H9 (cell line): ENCODE measurements around the gene SRGN. TPM values are rescaled to one million over a fixed set of nuclear protein-coding genes. Genes with fewer than 3 reads are reported as not detected.

ENCODE experiments used
- DNase-seq: peaks from one replicate; pipeline ENCODE4 v3.0.0-alpha.2; 2017
- H2AFZ ChIP-seq: one replicate; pipeline ENCODE4 v1.6.1; 2013; ENCODE audit warnings: mild to moderate bottlenecking, low read length, control low read depth, moderate library complexity
- H2AK5ac ChIP-seq: 2 replicates; pipeline ENCODE4 v1.6.1; 2013; ENCODE audit warnings: low read length, control low read depth, mixed read lengths; ENCODE audit not compliant: insufficient read length
- H2BK120ac ChIP-seq: one replicate; pipeline ENCODE4 v1.6.1; 2013; ENCODE audit warnings: low read depth, mild to moderate bottlenecking, low read length, control low read depth, inconsistent platforms; ENCODE audit not compliant: poor library complexity, severe bottlenecking
- H2BK12ac ChIP-seq: 2 replicates; pipeline ENCODE4 v1.6.1; 2013; ENCODE audit warnings: low read length, control low read depth, mixed read lengths, low read depth; ENCODE audit not compliant: insufficient read length
- H2BK15ac ChIP-seq: 2 replicates; pipeline ENCODE4 v1.6.1; 2013; ENCODE audit warnings: low read depth, low read length, control low read depth
- H2BK20ac ChIP-seq: one replicate; pipeline ENCODE4 v1.6.1; 2013; ENCODE audit warnings: low read depth, mild to moderate bottlenecking, low read length, control low read depth, inconsistent platforms; ENCODE audit not compliant: poor library complexity, severe bottlenecking
- H2BK5ac ChIP-seq: 2 replicates; pipeline ENCODE4 v1.6.1; 2013; ENCODE audit warnings: low read length, control low read depth, mixed read lengths; ENCODE audit not compliant: insufficient read length
- H3K14ac ChIP-seq: 2 replicates; pipeline ENCODE4 v1.6.1; 2013; ENCODE audit warnings: low read length, control low read depth; ENCODE audit not compliant: insufficient read depth
- H3K18ac ChIP-seq: 2 replicates; pipeline ENCODE4 v1.6.1; 2013; ENCODE audit warnings: low read depth, mild to moderate bottlenecking, mixed read lengths, low read length, control low read depth; ENCODE audit not compliant: insufficient read length
- H3K23ac ChIP-seq: 2 replicates; pipeline ENCODE4 v1.6.1; 2013; ENCODE audit warnings: low read length, control low read depth, mixed read lengths, low read depth; ENCODE audit not compliant: insufficient read length
- H3K23me2 ChIP-seq: 2 replicates; pipeline ENCODE4 v1.6.1; 2013; ENCODE audit warnings: low read depth, mild to moderate bottlenecking, mixed read lengths, low read length, control low read depth; ENCODE audit not compliant: insufficient read length, poor library complexity, severe bottlenecking
- H3K27ac ChIP-seq: 2 replicates; pipeline ENCODE4 v1.5.1; 2013; ENCODE audit warnings: low read length, control low read depth, mixed read lengths, low read depth; ENCODE audit not compliant: insufficient read length
- H3K27me3 ChIP-seq: 2 replicates; pipeline ENCODE4 v1.6.1; 2013; ENCODE audit warnings: low read length, control low read depth, inconsistent platforms; ENCODE audit not compliant: insufficient read depth
- H3K4ac ChIP-seq: 2 replicates; pipeline ENCODE4 v1.6.1; 2013; ENCODE audit warnings: low read depth, mild to moderate bottlenecking, control low read depth, inconsistent platforms, low read length, moderate library complexity
- H3K4me1 ChIP-seq: 2 replicates; pipeline ENCODE4 v1.6.1; 2013; ENCODE audit warnings: low read length, control low read depth, inconsistent platforms; ENCODE audit not compliant: insufficient read depth
- H3K4me2 ChIP-seq: 2 replicates; pipeline ENCODE4 v1.6.1; 2013; ENCODE audit warnings: low read length, control low read depth, mixed read lengths; ENCODE audit not compliant: insufficient read length, insufficient read depth
- H3K56ac ChIP-seq: 2 replicates; pipeline ENCODE4 v1.6.1; 2013; ENCODE audit warnings: low read depth, mild to moderate bottlenecking, mixed read lengths, low read length, control low read depth; ENCODE audit not compliant: insufficient read length
- H3K79me1 ChIP-seq: 2 replicates; pipeline ENCODE4 v1.6.1; 2013; ENCODE audit warnings: low read depth, mild to moderate bottlenecking, moderate library complexity, low read length, control low read depth, inconsistent platforms; ENCODE audit not compliant: insufficient read depth, poor library complexity, severe bottlenecking
- H3K79me2 ChIP-seq: 2 replicates; pipeline ENCODE4 v1.6.1; 2013; ENCODE audit warnings: low read length, control low read depth, inconsistent platforms; ENCODE audit not compliant: insufficient read depth
- H3K9ac ChIP-seq: 2 replicates; pipeline ENCODE4 v1.6.1; 2013; ENCODE audit warnings: low read length, control low read depth, mixed read lengths; ENCODE audit not compliant: insufficient read length; ENCODE audit errors: extremely low read depth
- H3K9me3 ChIP-seq: one replicate; pipeline ENCODE4 v1.6.1; 2013; ENCODE audit warnings: low read depth, low read length, inconsistent platforms; ENCODE audit not compliant: control insufficient read depth
- H3T11ph ChIP-seq: one replicate; pipeline ENCODE4 v1.6.1; 2013; ENCODE audit warnings: mild to moderate bottlenecking, low read length, control low read depth, inconsistent platforms
- H4K20me1 ChIP-seq: one replicate; pipeline ENCODE4 v1.6.1; 2013; ENCODE audit not compliant: control insufficient read depth, insufficient read length, insufficient read depth
- H4K5ac ChIP-seq: 2 replicates; pipeline ENCODE4 v1.6.1; 2013; ENCODE audit warnings: low read depth, mild to moderate bottlenecking, mixed read lengths, low read length, control low read depth; ENCODE audit not compliant: insufficient read length
- H4K8ac ChIP-seq: replicated peaks from 2 replicates; pipeline ENCODE4 v1.6.1; 2013; ENCODE audit warnings: low read length, control low read depth, mixed read lengths, low read depth; ENCODE audit not compliant: insufficient read length
- H4K91ac ChIP-seq: 2 replicates; pipeline ENCODE4 v1.6.1; 2013; ENCODE audit warnings: low read depth, mild to moderate bottlenecking, moderate library complexity, mixed read lengths, low read length, control low read depth; ENCODE audit not compliant: insufficient read length
- H3K27ac Mint-ChIP-seq, 3 experiments: 2 replicates in 2 of 3; 3 replicates in 1 of 3; pipeline ENCODE4 v1.8.0; 2020 to 2021; ENCODE audit warnings: mixed read lengths in 3 of 3, mild to moderate bottlenecking in 1 of 3, moderate library complexity in 1 of 3
- H3K27me3 Mint-ChIP-seq: 2 replicates; pipeline ENCODE4 v1.8.0; 2021; ENCODE audit warnings: low read depth, mild to moderate bottlenecking, moderate library complexity, mixed read lengths
- H3K36me3 Mint-ChIP-seq, 3 experiments: 2 replicates in 2 of 3; 3 replicates in 1 of 3; pipeline ENCODE4 v1.8.0; 2020 to 2021; ENCODE audit warnings: low read depth in 3 of 3, mixed read lengths in 3 of 3; ENCODE audit not compliant: insufficient read depth in 1 of 3
- H3K4me1 Mint-ChIP-seq, 2 experiments: 2 replicates each; pipeline ENCODE4 v1.8.0; 2020; ENCODE audit warnings: mixed read lengths in 2 of 2
- H3K4me3 Mint-ChIP-seq, 2 experiments: 2 replicates in 1 of 2; 3 replicates in 1 of 2; pipeline ENCODE4 v1.8.0; 2020 to 2021; ENCODE audit warnings: mild to moderate bottlenecking in 2 of 2, mixed read lengths in 2 of 2, moderate library complexity in 1 of 2
- H3K9me3 Mint-ChIP-seq, 2 experiments: 2 replicates in 1 of 2; 3 replicates in 1 of 2; pipeline ENCODE4 v1.8.0; 2020; ENCODE audit warnings: mild to moderate bottlenecking in 2 of 2, mixed read lengths in 2 of 2, moderate library complexity in 1 of 2
- WGBS: extraction: QIAGEN DNeasy Blood & Tissue Kit; methylation state at CpG from one replicate; pipeline ENCODE4 v1.1.7; 2013; ENCODE audit warnings: missing lambda C conversion rate, low lambda C conversion rate, mixed read lengths; ENCODE audit not compliant: insufficient read length; ENCODE audit errors: extremely low coverage; 5-methylcytosine and 5-hydroxymethylcytosine counted together
- total RNA-seq: library from RNA; stranded (reverse); gene quantifications from 2 replicates; pipeline ENCODE4 v1.2.1, GENCODE V29; 2021
- TF ChIP-seq, protein P1 (sequence below): fragments of 200-600 bp; sonication (generic); conservative IDR thresholded peaks from 3 replicates; pipeline ENCODE4 v1.8.0; 2021; ENCODE audit warnings: antibody characterized with exemption, mild to moderate bottlenecking

SRGN gene
- total RNA-seq, 1 experiment from 2014 or later: not detected

DNA sequence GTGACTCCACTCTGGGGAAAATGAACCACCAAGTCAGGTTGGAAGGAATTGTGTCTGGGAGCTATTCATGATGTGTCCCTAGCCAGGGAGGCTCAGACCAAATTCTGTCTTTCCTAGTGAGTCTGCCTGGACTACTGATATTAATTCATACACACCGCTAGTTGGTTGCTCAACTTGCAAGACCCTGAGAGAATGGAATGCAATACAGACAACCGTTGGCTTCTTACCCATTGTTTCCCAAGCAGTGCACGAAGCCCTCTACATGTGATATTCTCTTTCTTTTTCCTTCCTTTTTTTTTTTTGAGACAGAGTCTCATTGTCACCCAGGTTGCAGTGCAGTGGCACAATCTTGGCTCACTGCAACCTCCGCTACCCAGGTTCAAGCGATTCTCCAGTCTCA, 19.4 kb upstream of the SRGN start:
- Histone ChIP-seq H3K23me2 (no peaks in the 10 kb centered on the region), H2BK5ac (no peak overlapping the region), H2BK120ac (no peak overlapping the region), H2BK15ac (no peak overlapping the region), H3K56ac (no peak overlapping the region), H3K27ac (no peak overlapping the region), H4K5ac (no peak overlapping the region), H3K27me3 (no peaks in the 10 kb centered on the region), H3K18ac (no peak overlapping the region), H3K9me3 (no peaks in the 10 kb centered on the region), H4K8ac (no peak overlapping the region), H3K9ac (no peak overlapping the region), H4K20me1 (no peaks in the 10 kb centered on the region), H3K23ac (no peak overlapping the region), H2AK5ac (no peak overlapping the region), H4K91ac (no peak overlapping the region), H3K79me2 (no peaks in the 10 kb centered on the region), H2BK20ac (no peak overlapping the region), H3K4me2 (no peak overlapping the region), H3K4ac (no peak overlapping the region), H2BK12ac (no peak overlapping the region), H2AFZ (no peak overlapping the region), H3K4me1 (no peaks in the 10 kb centered on the region), H3K14ac (no peak overlapping the region), H3T11ph (no peak overlapping the region), H3K79me1 (no peaks in the 10 kb centered on the region)
- H3K9me3 Mint-ChIP-seq: no peaks in the 10 kb centered on the region
- no peak overlapping the region for H3K4me3 Mint-ChIP-seq
- H3K27ac Mint-ChIP-seq: 0 out of 7 replicates have a peak overlapping the region, but pooled peaks of 1 of the 3 experiments have one; percentile 11
- WGBS: no CpG with 5 or more reads among the region's 5 CpGs
- peaks cover 11 to 21% of the 10 kb centered on the region in 2 experiments for H3K4me1 Mint-ChIP-seq
- no peaks in the 10 kb centered on the region for H3K36me3 Mint-ChIP-seq
- TF ChIP-seq, protein P1, sequence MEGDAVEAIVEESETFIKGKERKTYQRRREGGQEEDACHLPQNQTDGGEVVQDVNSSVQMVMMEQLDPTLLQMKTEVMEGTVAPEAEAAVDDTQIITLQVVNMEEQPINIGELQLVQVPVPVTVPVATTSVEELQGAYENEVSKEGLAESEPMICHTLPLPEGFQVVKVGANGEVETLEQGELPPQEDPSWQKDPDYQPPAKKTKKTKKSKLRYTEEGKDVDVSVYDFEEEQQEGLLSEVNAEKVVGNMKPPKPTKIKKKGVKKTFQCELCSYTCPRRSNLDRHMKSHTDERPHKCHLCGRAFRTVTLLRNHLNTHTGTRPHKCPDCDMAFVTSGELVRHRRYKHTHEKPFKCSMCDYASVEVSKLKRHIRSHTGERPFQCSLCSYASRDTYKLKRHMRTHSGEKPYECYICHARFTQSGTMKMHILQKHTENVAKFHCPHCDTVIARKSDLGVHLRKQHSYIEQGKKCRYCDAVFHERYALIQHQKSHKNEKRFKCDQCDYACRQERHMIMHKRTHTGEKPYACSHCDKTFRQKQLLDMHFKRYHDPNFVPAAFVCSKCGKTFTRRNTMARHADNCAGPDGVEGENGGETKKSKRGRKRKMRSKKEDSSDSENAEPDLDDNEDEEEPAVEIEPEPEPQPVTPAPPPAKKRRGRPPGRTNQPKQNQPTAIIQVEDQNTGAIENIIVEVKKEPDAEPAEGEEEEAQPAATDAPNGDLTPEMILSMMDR: no peak
- no peak for DNase-seq
- H3K27me3 Mint-ChIP-seq: peaks cover 7% of the 10 kb centered on the region
